IgD-negative memory B cell (primary cell): Measurements from ENCODE around the gene CNTN1. TPM values are rescaled to one million over a fixed set of nuclear protein-coding genes. Genes with fewer than 3 reads are reported as not detected.
A peak's percentile ranks its signal among the peaks of the same experiment; 100 is the strongest.
"Not testable (repeated sequence)": the region's sequence is repeated elsewhere in the genome, so short reads cannot be mapped to it uniquely, and the experiment has no call there.

ENCODE experiments used
- H3K27ac Mint-ChIP-seq, 3 donors: one replicate each; pipeline ENCODE4 v1.8.0; 2020 to 2022; ENCODE audit warnings: mild to moderate bottlenecking in 3 of 3, mixed read lengths in 3 of 3, moderate library complexity in 1 of 3
- H3K27me3 Mint-ChIP-seq: one replicate; pipeline ENCODE4 v1.8.0; 2021; ENCODE audit warnings: mixed read lengths
- H3K36me3 Mint-ChIP-seq: one replicate; pipeline ENCODE4 v1.8.0; 2020; ENCODE audit warnings: mild to moderate bottlenecking, mixed read lengths
- H3K4me1 Mint-ChIP-seq, 3 donors: one replicate each; pipeline ENCODE4 v1.8.0; 2020 to 2022; ENCODE audit warnings: mixed read lengths in 3 of 3, mild to moderate bottlenecking in 1 of 3
- H3K4me3 Mint-ChIP-seq, 4 donors: one replicate each; pipeline ENCODE4 v1.8.0; 2020 to 2022; ENCODE audit warnings: mild to moderate bottlenecking in 4 of 4, mixed read lengths in 4 of 4, moderate library complexity in 3 of 4
- H3K9me3 Mint-ChIP-seq, 3 donors: one replicate each; pipeline ENCODE4 v1.8.0; 2020 to 2021; ENCODE audit warnings: mixed read lengths in 3 of 3, mild to moderate bottlenecking in 1 of 3
- polyA plus RNA-seq: library from polyadenylated mRNA; unstranded; fragments of 300-500 nt; fragmentation: Illumina TruSeq; gene quantifications from one replicate; pipeline ENCODE4 v1.2.3, GENCODE V29; 2021

The CNTN1 gene
- polyA plus RNA-seq, 1 donor from 2014 or later, result not detected

GRCh38 chr12:41064411-41064810 lies 372.2 kb downstream of the CNTN1 start:
- no peaks in the 10 kb centered on the region for H3K4me1 Mint-ChIP-seq
- H3K27ac Mint-ChIP-seq, result no peak overlapping the region
- H3K27me3 Mint-ChIP-seq, result no peaks in the 10 kb centered on the region
- H3K9me3 Mint-ChIP-seq, result no peaks in the 10 kb centered on the region
- no peaks in the 10 kb centered on the region for H3K36me3 Mint-ChIP-seq
- no peak overlapping the region for H3K4me3 Mint-ChIP-seq

- Mint-ChIP-seq H3K4me1 (no peaks in the 10 kb centered on the region), H3K4me3 (no peak overlapping the region), H3K27ac (no peak overlapping the region), H3K27me3 (no peaks in the 10 kb centered on the region), H3K36me3 (no peaks in the 10 kb centered on the region), H3K9me3 (no peaks in the 10 kb centered on the region)
Measured at GRCh38 chr12:41067941-41068645, 375.9 kb downstream of the CNTN1 start.

DNA sequence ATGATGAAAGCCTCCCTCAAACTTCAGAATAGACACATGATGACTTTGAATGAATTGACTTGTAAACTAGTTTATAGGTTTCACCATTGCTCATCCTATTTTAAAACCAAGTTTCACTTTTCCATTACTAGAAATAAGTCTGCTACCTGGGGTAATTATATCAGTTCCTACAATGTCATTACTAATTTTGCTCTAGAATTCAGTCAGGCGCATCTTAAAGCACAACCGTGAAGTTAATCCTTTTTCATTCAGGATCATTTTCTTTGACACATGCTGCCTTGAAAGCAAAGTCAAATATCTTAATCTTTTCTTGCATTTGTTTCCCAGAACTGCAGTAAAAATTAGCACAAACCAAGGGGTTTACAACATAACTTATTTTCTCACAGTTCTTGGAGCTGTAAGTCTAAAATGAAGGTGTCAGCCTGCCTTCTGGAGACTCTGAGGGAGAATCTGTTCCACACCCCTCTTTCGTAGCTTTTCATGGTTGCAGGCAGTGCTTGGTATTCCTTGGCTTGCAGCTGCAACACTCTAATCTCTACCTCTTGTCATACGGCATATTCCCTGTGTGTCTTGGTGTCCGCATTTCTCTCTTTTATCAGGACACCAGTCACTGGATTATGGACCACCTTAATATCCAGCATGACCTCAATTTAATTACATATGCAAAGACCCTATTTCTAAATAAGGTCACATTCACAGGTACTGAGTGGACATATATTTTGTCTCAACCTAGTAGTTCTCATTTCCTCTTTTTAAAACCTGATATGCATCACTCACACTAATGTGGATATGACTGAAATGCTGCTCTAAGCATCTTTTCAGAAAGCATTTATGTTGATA lies 381.6 kb downstream of the CNTN1 start:
- Mint-ChIP-seq H3K4me3 (no peak overlapping the region), H3K27ac (no peak overlapping the region), H3K4me1 (no peaks in the 10 kb centered on the region), H3K27me3 (no peaks in the 10 kb centered on the region), H3K9me3 (peaks cover 0 to 5% (median 4%) of the 10 kb centered on the region in 3 donors), H3K36me3 (peaks cover 1% of the 10 kb centered on the region)

DNA sequence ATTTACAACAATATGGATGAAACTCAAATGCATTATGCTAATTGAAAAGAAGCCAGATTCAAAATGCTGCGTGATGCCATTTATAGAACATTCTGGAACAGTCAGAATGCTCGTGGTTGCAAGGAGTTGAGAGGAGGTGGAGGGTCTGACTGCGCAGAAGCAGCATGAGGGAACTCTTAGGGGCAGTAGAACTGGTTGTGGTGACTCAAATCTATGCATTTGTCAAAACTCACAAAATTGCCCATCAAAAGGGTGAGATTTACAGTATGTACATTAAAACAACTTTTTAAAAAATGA lies 382.2 kb downstream of the CNTN1 start:
- H3K27me3 Mint-ChIP-seq, result no peaks in the 10 kb centered on the region

DNA sequence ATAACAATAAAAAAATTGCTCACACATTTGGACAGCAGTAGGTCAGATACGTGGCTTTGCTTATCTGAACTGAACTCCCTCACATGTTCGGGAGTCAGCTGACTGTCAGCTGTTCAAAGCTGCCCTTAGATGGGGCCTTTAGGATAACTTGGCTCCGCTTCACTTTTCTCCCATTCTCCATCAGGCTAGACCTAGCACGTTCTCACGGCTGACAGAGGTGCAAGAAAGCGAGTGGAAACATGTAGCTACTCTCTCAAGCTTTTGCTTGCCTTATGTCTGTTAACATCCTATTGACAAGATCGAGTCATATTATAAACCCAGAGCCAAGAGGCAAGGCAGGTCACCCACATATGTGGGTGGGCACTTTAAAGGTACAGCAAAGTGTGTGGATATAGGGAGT lies 383.9 kb downstream of the CNTN1 start:
- no peak overlapping the region for H3K27ac Mint-ChIP-seq
- H3K9me3 Mint-ChIP-seq, result peaks cover 4 to 19% (median 4%) of the 10 kb centered on the region in 3 donors
- peaks cover 4% of the 10 kb centered on the region for H3K36me3 Mint-ChIP-seq
- no peaks in the 10 kb centered on the region for H3K4me1 Mint-ChIP-seq
- no peaks in the 10 kb centered on the region for H3K27me3 Mint-ChIP-seq
- no peak overlapping the region for H3K4me3 Mint-ChIP-seq

More for the DNA sequence above, 382.2 kb downstream of the CNTN1 start:
- H3K4me1 Mint-ChIP-seq, result no peaks in the 10 kb centered on the region
- peaks cover 0 to 5% (median 4%) of the 10 kb centered on the region in 3 donors for H3K9me3 Mint-ChIP-seq
- no peak overlapping the region for H3K27ac Mint-ChIP-seq
- H3K4me3 Mint-ChIP-seq, result no peak overlapping the region
- peaks cover 1% of the 10 kb centered on the region for H3K36me3 Mint-ChIP-seq

DNA sequence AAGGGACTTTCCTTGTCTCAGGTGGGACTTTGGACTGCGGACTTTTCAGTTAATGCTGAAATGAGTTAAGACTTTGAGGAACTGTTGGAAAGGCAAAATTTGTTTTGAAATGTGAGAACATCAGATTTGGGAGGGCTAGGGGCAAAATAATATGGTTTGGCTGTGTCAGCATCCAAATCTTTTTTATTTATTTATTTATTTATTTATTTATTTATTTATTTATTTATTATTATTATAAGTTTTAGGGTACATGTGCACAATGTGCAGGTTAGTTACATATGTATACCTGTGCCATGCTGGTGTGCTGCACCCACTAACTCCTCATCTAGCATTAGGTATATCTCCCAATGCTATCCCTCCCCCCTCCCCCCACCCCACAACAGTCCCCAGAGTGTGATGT lies 389.0 kb downstream of the CNTN1 start:
- peak overlapping the region in 1 of 4 donors; percentile 17 for H3K4me3 Mint-ChIP-seq
- H3K4me1 Mint-ChIP-seq, H3K27me3 Mint-ChIP-seq, H3K27ac Mint-ChIP-seq, H3K36me3 Mint-ChIP-seq: not testable (repeated sequence)
- peaks cover 3 to 19% (median 4%) of the 10 kb centered on the region in 3 donors for H3K9me3 Mint-ChIP-seq

- Mint-ChIP-seq H3K27me3 (no peaks in the 10 kb centered on the region), H3K36me3 (no peaks in the 10 kb centered on the region), H3K4me3 (no peak overlapping the region)
Measured at GRCh38 chr12:41089438-41089837, 397.2 kb downstream of the CNTN1 start.

GRCh38 chr12:41092115-41092514 lies 399.9 kb downstream of the CNTN1 start:
- Mint-ChIP-seq H3K27me3 (no peaks in the 10 kb centered on the region), H3K4me1 (no peaks in the 10 kb centered on the region), H3K9me3 (peaks cover 0 to 6% (median 5%) of the 10 kb centered on the region in 3 donors), H3K36me3 (no peaks in the 10 kb centered on the region), H3K4me3 (no peak overlapping the region), H3K27ac (no peak overlapping the region)

More at GRCh38 chr12:41089438-41089837, 397.2 kb downstream of the CNTN1 start:
- Mint-ChIP-seq H3K27ac (no peak overlapping the region), H3K4me1 (no peaks in the 10 kb centered on the region), H3K9me3 (peaks cover 0 to 5% (median 4%) of the 10 kb centered on the region in 3 donors)

DNA sequence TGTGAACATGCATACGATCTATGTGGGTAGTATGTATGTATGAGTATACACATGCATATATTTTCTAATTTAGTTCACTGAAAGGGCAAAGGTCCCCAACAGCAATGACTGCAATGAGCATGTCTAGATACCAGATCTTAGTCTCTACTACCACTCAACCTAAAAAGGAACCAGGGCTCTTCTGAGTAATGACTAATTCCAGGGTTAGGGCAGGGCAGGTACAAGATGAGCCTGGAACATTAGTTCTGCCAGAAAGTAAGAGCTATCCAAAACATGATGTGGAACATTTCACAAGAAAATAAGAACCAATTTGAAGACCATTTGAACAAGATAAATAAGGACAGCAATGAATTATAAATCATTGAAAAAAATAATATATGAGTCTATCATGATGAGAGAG lies 404.6 kb downstream of the CNTN1 start:
- Mint-ChIP-seq H3K9me3 (peaks cover 0 to 2% (median 0%) of the 10 kb centered on the region in 3 donors), H3K27me3 (no peaks in the 10 kb centered on the region), H3K4me1 (no peaks in the 10 kb centered on the region), H3K4me3 (no peak overlapping the region), H3K36me3 (no peaks in the 10 kb centered on the region), H3K27ac (no peak overlapping the region)

- H3K36me3 Mint-ChIP-seq, result no peaks in the 10 kb centered on the region
- H3K27me3 Mint-ChIP-seq, result no peaks in the 10 kb centered on the region
Measured at GRCh38 chr12:41100572-41100971, 408.3 kb downstream of the CNTN1 start.

GRCh38 chr12:41101806-41102205 lies 409.6 kb downstream of the CNTN1 start:
- Mint-ChIP-seq H3K4me1 (no peaks in the 10 kb centered on the region), H3K36me3 (no peaks in the 10 kb centered on the region), H3K27ac (no peak overlapping the region), H3K9me3 (peaks cover 0 to 1% (median 0%) of the 10 kb centered on the region in 3 donors), H3K4me3 (no peak overlapping the region), H3K27me3 (no peaks in the 10 kb centered on the region)

More at GRCh38 chr12:41100572-41100971, 408.3 kb downstream of the CNTN1 start:
- Mint-ChIP-seq H3K27ac (no peak overlapping the region), H3K4me3 (no peak overlapping the region), H3K9me3 (peaks cover 0 to 4% (median 0%) of the 10 kb centered on the region in 3 donors), H3K4me1 (no peaks in the 10 kb centered on the region)

DNA sequence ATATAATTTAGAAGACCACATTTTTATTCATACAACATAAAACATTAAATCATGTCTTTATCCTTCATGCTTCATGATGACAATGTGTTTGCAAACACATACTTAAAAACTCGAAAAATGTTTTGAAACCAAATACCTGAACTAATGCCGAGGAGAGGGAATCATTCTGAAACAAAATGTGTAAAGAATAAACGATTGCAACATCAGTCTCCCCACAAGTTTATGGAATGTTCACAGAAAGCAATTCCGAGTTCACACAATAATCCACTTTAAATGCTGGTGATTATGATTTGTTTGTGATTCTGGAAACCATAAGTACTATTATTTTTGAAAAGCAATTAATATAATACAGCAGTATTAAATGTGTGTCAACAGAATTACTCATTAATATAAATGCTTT lies 411.4 kb downstream of the CNTN1 start:
- peaks cover 0 to 1% (median 0%) of the 10 kb centered on the region in 3 donors for H3K9me3 Mint-ChIP-seq
- H3K36me3 Mint-ChIP-seq, result no peaks in the 10 kb centered on the region
- no peak overlapping the region for H3K4me3 Mint-ChIP-seq
- no peak overlapping the region for H3K27ac Mint-ChIP-seq
- no peaks in the 10 kb centered on the region for H3K4me1 Mint-ChIP-seq
- H3K27me3 Mint-ChIP-seq, result no peaks in the 10 kb centered on the region

GRCh38 chr12:41106315-41106714 lies 414.1 kb downstream of the CNTN1 start:
- Mint-ChIP-seq H3K4me1 (no peaks in the 10 kb centered on the region), H3K27ac (no peak overlapping the region), H3K4me3 (no peak overlapping the region), H3K9me3 (peaks cover 0 to 1% (median 0%) of the 10 kb centered on the region in 3 donors), H3K27me3 (no peaks in the 10 kb centered on the region), H3K36me3 (no peaks in the 10 kb centered on the region)

DNA sequence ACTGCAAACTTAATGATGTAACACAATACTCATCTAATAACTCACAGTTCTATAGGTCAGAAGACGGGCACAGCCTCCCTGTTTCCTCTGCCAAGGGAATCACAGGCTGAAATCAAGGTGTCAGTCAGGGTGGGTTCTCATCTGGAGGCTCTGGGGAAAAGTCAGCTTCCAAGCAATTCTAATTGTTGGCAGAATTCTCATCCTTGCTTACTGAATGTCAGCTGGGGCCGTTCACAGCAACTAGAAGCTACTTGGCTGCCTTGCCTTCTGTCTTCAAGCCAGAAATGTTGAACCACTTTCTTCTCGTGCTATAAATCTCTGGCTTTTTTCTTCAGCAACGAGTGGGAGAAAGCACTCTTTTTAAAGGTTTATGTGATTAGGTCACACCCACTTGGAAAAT lies 415.8 kb downstream of the CNTN1 start:
- Mint-ChIP-seq H3K4me3 (no peak overlapping the region), H3K27ac (no peak overlapping the region), H3K9me3 (peaks cover 0 to under 1% (median 0%) of the 10 kb centered on the region in 3 donors), H3K27me3 (no peaks in the 10 kb centered on the region), H3K36me3 (no peaks in the 10 kb centered on the region), H3K4me1 (no peaks in the 10 kb centered on the region)

GRCh38 chr12:41112903-41113302 lies 420.7 kb downstream of the CNTN1 start:
- Mint-ChIP-seq H3K4me1 (no peaks in the 10 kb centered on the region), H3K9me3 (no peaks in the 10 kb centered on the region), H3K36me3 (peaks cover 1% of the 10 kb centered on the region), H3K27ac (no peak overlapping the region), H3K27me3 (no peaks in the 10 kb centered on the region), H3K4me3 (no peak overlapping the region)

GRCh38 chr12:41120211-41120610 lies 428.0 kb downstream of the CNTN1 start:
- H3K27me3 Mint-ChIP-seq, result no peaks in the 10 kb centered on the region
- no peak overlapping the region for H3K4me3 Mint-ChIP-seq
- H3K9me3 Mint-ChIP-seq, result peaks cover 0 to 2% (median 0%) of the 10 kb centered on the region in 3 donors
- H3K36me3 Mint-ChIP-seq, result no peaks in the 10 kb centered on the region
- H3K4me1 Mint-ChIP-seq, result no peaks in the 10 kb centered on the region
- no peak overlapping the region for H3K27ac Mint-ChIP-seq
